Type B pancreatic cell (in vitro differentiated cells): ENCODE results near the gene HRNR. TPM values are rescaled to one million over a fixed set of nuclear protein-coding genes. Genes with fewer than 3 reads are reported as not detected.

Experiments used
- DNase-seq: peaks from one replicate; pipeline ENCODE4 v3.0.0; 2021; ENCODE audit warnings: mixed read lengths; ENCODE audit not compliant: unreplicated experiment; ENCODE audit errors: extremely low spot score
- H3K27ac Mint-ChIP-seq: 2 replicates; pipeline ENCODE4 v1.8.0; 2021; ENCODE audit warnings: mild to moderate bottlenecking, mixed read lengths
- H3K27me3 Mint-ChIP-seq: 2 replicates; pipeline ENCODE4 v1.8.0; 2021; ENCODE audit warnings: mixed read lengths
- H3K36me3 Mint-ChIP-seq: 2 replicates; pipeline ENCODE4 v1.8.0; 2021; ENCODE audit warnings: mixed read lengths
- H3K4me1 Mint-ChIP-seq: one replicate; pipeline ENCODE4 v1.8.0; 2021; ENCODE audit warnings: mixed read lengths; ENCODE audit not compliant: unreplicated experiment
- H3K4me3 Mint-ChIP-seq: 2 replicates; pipeline ENCODE4 v1.8.0; 2021; ENCODE audit warnings: mild to moderate bottlenecking, mixed read lengths
- H3K9me3 Mint-ChIP-seq: 2 replicates; pipeline ENCODE4 v1.8.0; 2021; ENCODE audit warnings: mixed read lengths
- total RNA-seq: library from RNA; stranded (reverse); gene quantifications from 2 replicates; pipeline ENCODE4 v1.2.1, GENCODE V29; 2021; ENCODE audit warnings: low replicate concordance
- TF ChIP-seq, protein P1 (sequence below): fragments of 200-600 bp; sonication (generic); conservative IDR thresholded peaks from 2 replicates; pipeline ENCODE4 v1.5.0; 2021; ENCODE audit warnings: antibody characterized with exemption, mild to moderate bottlenecking

The HRNR gene
- total RNA-seq, 1 donor from 2014 or later = not detected

GRCh38 chr1:152169366-152170025, 54.5 kb downstream of the HRNR start:
- Mint-ChIP-seq H3K27ac (peak overlapping the region; percentile 85), H3K36me3 (no peaks in the 10 kb centered on the region), H3K4me1 (no peaks in the 10 kb centered on the region), H3K27me3 (no peaks in the 10 kb centered on the region), H3K9me3 (no peaks in the 10 kb centered on the region), H3K4me3 (peak overlapping the region; percentile 18)
- DNase-seq = no peak
- TF ChIP-seq, protein P1, sequence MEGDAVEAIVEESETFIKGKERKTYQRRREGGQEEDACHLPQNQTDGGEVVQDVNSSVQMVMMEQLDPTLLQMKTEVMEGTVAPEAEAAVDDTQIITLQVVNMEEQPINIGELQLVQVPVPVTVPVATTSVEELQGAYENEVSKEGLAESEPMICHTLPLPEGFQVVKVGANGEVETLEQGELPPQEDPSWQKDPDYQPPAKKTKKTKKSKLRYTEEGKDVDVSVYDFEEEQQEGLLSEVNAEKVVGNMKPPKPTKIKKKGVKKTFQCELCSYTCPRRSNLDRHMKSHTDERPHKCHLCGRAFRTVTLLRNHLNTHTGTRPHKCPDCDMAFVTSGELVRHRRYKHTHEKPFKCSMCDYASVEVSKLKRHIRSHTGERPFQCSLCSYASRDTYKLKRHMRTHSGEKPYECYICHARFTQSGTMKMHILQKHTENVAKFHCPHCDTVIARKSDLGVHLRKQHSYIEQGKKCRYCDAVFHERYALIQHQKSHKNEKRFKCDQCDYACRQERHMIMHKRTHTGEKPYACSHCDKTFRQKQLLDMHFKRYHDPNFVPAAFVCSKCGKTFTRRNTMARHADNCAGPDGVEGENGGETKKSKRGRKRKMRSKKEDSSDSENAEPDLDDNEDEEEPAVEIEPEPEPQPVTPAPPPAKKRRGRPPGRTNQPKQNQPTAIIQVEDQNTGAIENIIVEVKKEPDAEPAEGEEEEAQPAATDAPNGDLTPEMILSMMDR = no peak

- peak overlapping the region; percentile 85 for H3K27ac Mint-ChIP-seq
- H3K27me3 Mint-ChIP-seq = no peaks in the 10 kb centered on the region
- no peaks in the 10 kb centered on the region for H3K36me3 Mint-ChIP-seq
- TF ChIP-seq, protein P1 = no peak
- H3K4me3 Mint-ChIP-seq = no peak overlapping the region
- no peaks in the 10 kb centered on the region for H3K4me1 Mint-ChIP-seq
- no peaks in the 10 kb centered on the region for H3K9me3 Mint-ChIP-seq
- no peak for DNase-seq
Observed at GRCh38 chr1:152168535-152168868, 55.5 kb downstream of the HRNR start.

- Mint-ChIP-seq H3K4me1 (no peaks in the 10 kb centered on the region), H3K27ac (peak overlapping the region; percentile 85)
Observed at GRCh38 chr1:152167835-152168534, 56.0 kb downstream of the HRNR start.

GRCh38 chr1:152166966-152167365, 57.0 kb downstream of the HRNR start:
- H3K27me3 Mint-ChIP-seq = no peaks in the 10 kb centered on the region
- H3K9me3 Mint-ChIP-seq = no peaks in the 10 kb centered on the region
- TF ChIP-seq, protein P1 = no peak
- no peaks in the 10 kb centered on the region for H3K36me3 Mint-ChIP-seq
- no peak for DNase-seq
- no peaks in the 10 kb centered on the region for H3K4me1 Mint-ChIP-seq
- peak overlapping the region; percentile 85 for H3K27ac Mint-ChIP-seq
- no peak overlapping the region for H3K4me3 Mint-ChIP-seq

More at GRCh38 chr1:152167835-152168534, 56.0 kb downstream of the HRNR start:
- Mint-ChIP-seq H3K4me3 (no peak overlapping the region), H3K36me3 (no peaks in the 10 kb centered on the region), H3K27me3 (no peaks in the 10 kb centered on the region), H3K9me3 (no peaks in the 10 kb centered on the region)
- TF ChIP-seq, protein P1 = no peak
- DNase-seq = no peak

DNA sequence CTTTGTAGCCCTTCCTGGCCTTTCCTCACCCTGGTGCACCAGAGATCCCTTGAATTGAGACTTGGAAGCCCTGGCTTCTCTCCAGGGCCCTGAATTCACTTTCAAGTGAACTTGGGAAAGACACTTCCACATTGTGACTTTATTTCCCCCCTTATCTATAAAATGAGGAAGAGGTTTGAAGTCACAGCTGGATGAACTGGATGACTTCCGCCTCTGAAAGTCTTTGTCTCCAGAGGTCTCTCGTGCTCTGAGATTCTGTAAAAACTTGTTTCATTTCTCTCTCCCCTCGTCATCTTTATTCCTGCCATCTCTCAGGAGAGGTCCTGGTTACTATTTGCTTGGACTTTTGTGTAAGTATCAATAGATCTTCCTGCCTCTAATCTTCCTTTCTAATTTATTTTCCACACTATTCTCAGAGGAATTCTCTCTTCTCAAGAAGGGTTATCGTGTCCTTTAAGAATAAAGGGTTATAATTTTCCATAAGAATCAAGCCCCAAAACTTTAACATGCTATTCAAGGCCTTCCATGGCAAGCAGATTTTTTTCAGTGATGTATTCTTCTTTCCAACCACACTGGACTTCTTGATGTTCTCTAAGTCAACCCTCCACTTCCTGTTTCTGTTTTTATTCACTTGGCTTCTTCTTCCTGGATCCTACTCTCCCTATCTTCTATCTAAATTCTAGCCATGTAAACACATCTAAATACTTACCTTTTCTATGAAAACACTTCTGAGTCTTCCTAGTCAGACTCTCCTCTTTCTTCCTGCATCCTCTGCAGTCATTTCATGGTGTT, 58.5 kb downstream of the HRNR start:
- Mint-ChIP-seq H3K27me3 (no peaks in the 10 kb centered on the region), H3K4me3 (no peak overlapping the region), H3K36me3 (no peaks in the 10 kb centered on the region), H3K9me3 (no peaks in the 10 kb centered on the region), H3K27ac (no peak overlapping the region), H3K4me1 (no peaks in the 10 kb centered on the region)
- no peak for DNase-seq
- TF ChIP-seq, protein P1 = no peak
